Muscle layer of duodenum (tissue), 2 donors: Measurements from ENCODE around the gene RPUSD1.

Experiments
- H3K27ac ChIP-seq: one replicate; pipeline ENCODE4 v1.7.0; 2013; ENCODE audit warnings: mild to moderate bottlenecking, low read length
- H3K27me3 ChIP-seq: one replicate; pipeline ENCODE4 v1.7.0; 2013; ENCODE audit warnings: low read depth, mild to moderate bottlenecking, control low read depth, low read length
- H3K36me3 ChIP-seq, 2 donors: one replicate each; pipeline ENCODE4 v1.7.0; 2013; ENCODE audit warnings: low read length in 2 of 2, control low read depth in 1 of 2, mild to moderate bottlenecking in 1 of 2; ENCODE audit not compliant: insufficient read depth in 2 of 2, control insufficient read depth in 1 of 2
- H3K4me1 ChIP-seq, 2 donors: one replicate each; pipeline ENCODE4 v1.7.0; 2013; ENCODE audit warnings: low read length in 2 of 2, mild to moderate bottlenecking in 2 of 2, control low read depth in 1 of 2, moderate library complexity in 1 of 2; ENCODE audit not compliant: insufficient read depth in 2 of 2, control insufficient read depth in 1 of 2
- H3K4me3 ChIP-seq, 2 donors: one replicate each; pipeline ENCODE4 v1.7.0; 2013; ENCODE audit warnings: low read length in 2 of 2, low read depth in 1 of 2, mild to moderate bottlenecking in 1 of 2
- H3K9me3 ChIP-seq, 2 donors: one replicate each; pipeline ENCODE4 v1.7.0; 2013; ENCODE audit warnings: low read length in 2 of 2, control low read depth in 1 of 2, mild to moderate bottlenecking in 1 of 2; ENCODE audit not compliant: control insufficient read depth in 1 of 2
- donor health status: healthy.

Gene RPUSD1

DNA sequence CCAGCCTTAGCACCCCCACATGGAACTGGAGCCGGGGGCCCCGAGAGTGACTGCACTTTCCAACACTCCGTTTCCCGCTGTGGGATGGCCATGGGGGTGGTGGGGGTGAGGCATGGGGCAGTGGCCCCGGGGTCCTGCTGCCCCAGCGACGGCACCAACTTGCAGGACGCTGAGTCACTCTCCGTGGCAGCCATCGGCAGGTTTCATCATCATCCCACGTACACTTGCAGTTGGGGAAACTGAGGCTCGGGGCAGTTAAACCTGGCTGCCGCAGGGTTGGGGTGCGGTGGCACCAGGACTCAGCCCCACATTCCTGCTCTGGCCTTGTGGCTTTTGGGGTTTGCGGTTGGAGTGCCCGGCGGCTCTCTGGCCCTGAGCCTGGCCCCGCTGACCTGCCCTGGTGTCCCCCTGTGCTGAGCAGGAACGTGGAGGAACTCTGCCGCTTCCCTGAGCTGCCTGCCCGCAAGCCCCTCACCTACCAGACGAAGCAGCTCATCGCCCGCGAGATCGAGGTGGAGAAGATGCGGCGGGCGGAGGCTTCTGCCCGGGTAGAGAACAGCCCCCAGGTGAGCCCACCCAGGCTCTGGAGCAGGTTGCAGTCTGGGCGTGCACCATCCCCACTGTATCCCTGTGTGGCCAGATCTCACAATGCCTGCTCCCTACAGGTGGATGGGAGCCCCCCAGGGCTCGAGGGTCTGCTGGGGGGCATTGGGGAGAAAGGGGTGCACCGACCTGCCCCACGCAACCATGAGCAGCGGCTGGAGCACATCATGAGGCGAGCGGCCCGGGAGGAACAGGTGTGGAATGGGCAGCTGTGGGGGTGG is 8.3 kb upstream of the RPUSD1 start:
- no peak overlapping the region for H3K27ac ChIP-seq
- H3K4me3 ChIP-seq: no peak overlapping the region
- peaks cover 0 to 4% of the 10 kb centered on the region in 2 donors for H3K4me1 ChIP-seq
- no peaks in the 10 kb centered on the region for H3K9me3 ChIP-seq
- H3K27me3 ChIP-seq: peaks cover 14% of the 10 kb centered on the region
- no peaks in the 10 kb centered on the region for H3K36me3 ChIP-seq

DNA sequence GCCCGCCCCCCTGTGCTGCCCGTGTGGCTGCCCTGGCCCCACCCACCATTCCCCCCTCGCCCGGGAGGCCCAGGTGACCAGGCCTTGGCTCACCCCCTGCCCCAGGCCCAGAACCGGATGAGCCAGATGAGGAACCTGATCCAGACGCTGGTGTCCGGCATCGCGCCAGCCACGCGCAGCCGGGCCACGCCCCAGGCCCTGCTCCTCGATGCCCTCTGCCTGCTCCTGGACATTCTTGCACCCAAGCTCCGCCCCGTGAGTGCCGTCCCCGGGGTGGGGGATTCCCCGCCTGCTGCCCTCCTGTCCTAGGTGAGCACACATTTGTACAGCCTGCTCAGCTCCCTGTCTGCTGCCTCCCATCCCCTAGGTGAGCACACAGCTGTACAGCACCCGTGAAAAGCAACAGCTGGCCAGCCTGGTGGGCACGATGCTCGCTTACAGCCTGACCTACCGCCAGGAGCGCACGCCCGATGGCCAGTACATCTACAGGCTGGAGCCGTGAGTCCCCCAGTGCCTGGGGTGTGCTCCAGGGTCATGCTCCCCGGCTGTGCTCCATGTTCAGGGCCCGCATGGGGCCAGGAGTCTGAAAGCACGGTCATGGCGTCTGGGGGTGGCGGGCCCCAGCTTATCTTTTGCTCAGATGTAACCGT is 7.5 kb upstream of the RPUSD1 start:
- no peaks in the 10 kb centered on the region for H3K9me3 ChIP-seq
- H3K4me3 ChIP-seq: no peak overlapping the region
- H3K36me3 ChIP-seq: peaks cover 0 to 5% of the 10 kb centered on the region in 2 donors
- H3K27me3 ChIP-seq: peaks cover 13% of the 10 kb centered on the region
- no peak overlapping the region for H3K27ac ChIP-seq
- H3K4me1 ChIP-seq: peaks cover 0 to 4% of the 10 kb centered on the region in 2 donors

DNA sequence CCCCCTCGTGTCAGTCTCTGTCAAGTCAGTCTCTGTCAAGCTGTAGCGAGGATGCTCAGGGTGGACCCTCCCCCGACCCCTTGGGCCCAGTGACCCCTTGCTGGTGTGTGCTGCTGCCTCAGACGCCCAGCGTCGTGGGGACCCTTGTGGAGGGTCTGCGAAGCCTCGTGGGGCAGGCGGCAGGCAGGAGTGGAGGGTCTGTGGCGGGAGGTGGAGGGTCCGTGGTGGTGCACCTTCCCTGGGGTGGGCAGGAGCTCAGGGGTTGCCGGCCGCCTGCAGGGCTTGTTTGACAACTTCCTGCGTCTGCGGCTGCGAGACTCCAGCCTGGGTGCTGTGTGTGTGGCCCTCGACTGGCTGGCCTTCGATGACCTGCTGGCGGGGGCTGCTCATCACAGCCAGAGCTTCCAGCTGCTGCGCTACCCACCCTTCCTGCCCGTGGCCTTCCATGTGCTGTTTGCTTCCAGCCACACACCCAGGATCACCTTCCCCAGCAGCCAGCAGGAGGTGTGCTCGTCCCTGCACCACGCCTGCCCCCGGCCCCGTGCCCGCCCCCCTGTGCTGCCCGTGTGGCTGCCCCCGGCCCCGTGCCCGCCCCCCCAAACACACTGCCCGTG is 6.8 kb upstream of the RPUSD1 start:
- H3K9me3 ChIP-seq: no peaks in the 10 kb centered on the region
- H3K4me3 ChIP-seq: no peak overlapping the region
- no peaks in the 10 kb centered on the region for H3K4me1 ChIP-seq
- H3K27ac ChIP-seq: no peak overlapping the region
- peaks cover 0 to 6% of the 10 kb centered on the region in 2 donors for H3K36me3 ChIP-seq
- H3K27me3 ChIP-seq: peaks cover 7% of the 10 kb centered on the region

- Histone ChIP-seq H3K9me3 (no peaks in the 10 kb centered on the region), H3K27ac (no peak overlapping the region), H3K4me1 (peaks cover 0 to 5% of the 10 kb centered on the region in 2 donors), H3K27me3 (peaks cover 5% of the 10 kb centered on the region), H3K4me3 (no peak overlapping the region), H3K36me3 (peaks cover 0 to 6% of the 10 kb centered on the region in 2 donors)
Measured at GRCh38 chr16:794091-794822, 6.1 kb upstream of the RPUSD1 start.

- H3K4me1 ChIP-seq: peaks cover 0 to 11% of the 10 kb centered on the region in 2 donors
- H3K36me3 ChIP-seq: peaks cover 0 to 6% of the 10 kb centered on the region in 2 donors
- no peak overlapping the region for H3K4me3 ChIP-seq
- H3K27me3 ChIP-seq: no peaks in the 10 kb centered on the region
- no peaks in the 10 kb centered on the region for H3K9me3 ChIP-seq
- no peak overlapping the region for H3K27ac ChIP-seq
Measured at GRCh38 chr16:793414-793813, 5.2 kb upstream of the RPUSD1 start.

DNA sequence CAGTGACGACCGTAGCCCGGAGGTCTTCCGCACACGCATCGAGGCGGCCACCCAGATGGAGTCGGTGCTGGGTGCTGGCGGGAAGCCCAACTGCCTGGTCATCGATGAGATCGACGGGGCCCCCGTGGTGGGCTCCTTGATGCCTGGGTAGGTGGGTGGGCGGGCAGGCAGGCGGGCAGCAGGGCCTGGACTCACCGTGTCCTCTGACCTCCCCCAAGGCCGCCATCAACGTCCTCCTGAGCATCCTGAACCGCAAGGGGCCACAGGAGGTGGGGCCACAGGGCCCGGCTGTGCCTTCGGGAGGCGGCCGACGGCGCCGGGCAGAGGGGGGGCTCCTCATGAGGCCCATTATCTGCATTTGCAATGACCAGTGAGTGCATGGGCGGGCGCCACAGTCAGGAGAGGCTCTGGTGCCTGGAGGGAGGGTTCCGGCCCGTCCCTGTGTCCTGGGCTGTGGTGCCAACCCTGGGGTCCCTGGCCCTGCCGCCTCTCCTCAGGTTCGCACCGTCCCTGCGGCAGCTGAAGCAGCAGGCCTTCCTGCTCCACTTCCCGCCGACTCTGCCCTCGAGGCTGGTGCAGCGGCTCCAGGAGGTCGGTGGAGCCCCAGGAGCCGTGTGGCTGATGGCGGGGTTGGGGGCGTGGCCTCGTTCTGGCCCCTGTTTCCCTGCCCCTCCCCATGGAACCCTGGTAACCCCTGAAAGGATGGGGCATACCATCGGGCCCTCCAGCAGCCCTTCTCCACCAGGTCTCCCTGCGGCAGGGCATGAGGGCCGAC is 4.2 kb upstream of the RPUSD1 start:
- no peaks in the 10 kb centered on the region for H3K27me3 ChIP-seq

DNA sequence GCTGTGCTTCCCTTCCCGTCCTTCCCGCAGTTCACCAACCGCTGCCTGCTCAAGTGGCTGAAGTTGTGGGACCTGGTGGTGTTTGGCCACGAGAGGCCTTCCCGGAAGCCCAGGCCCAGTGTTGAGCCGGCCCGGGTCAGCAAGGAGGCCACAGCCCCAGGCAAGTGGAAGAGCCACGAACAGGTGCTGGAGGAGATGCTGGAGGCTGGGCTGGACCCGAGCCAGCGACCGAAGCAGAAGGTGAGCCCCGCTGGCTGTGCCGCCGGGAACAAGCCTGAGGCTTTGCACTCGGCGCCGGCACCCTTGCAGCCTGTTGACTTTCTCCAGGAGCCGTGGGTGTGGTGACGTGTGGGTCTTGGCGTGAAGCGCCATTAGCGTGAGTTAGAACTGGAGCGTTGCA is 3.0 kb upstream of the RPUSD1 start:
- H3K27ac ChIP-seq: no peak overlapping the region
- no peaks in the 10 kb centered on the region for H3K27me3 ChIP-seq
- H3K9me3 ChIP-seq: no peaks in the 10 kb centered on the region
- peaks cover 0 to 8% of the 10 kb centered on the region in 2 donors for H3K36me3 ChIP-seq
- H3K4me3 ChIP-seq: no peak overlapping the region
- peaks cover 0 to 22% of the 10 kb centered on the region in 2 donors for H3K4me1 ChIP-seq

More for the DNA sequence above, 4.2 kb upstream of the RPUSD1 start:
- H3K27ac ChIP-seq: no peak overlapping the region
- H3K4me3 ChIP-seq: no peak overlapping the region
- H3K9me3 ChIP-seq: no peaks in the 10 kb centered on the region
- peaks cover 0 to 15% of the 10 kb centered on the region in 2 donors for H3K4me1 ChIP-seq
- peaks cover 0 to 6% of the 10 kb centered on the region in 2 donors for H3K36me3 ChIP-seq

DNA sequence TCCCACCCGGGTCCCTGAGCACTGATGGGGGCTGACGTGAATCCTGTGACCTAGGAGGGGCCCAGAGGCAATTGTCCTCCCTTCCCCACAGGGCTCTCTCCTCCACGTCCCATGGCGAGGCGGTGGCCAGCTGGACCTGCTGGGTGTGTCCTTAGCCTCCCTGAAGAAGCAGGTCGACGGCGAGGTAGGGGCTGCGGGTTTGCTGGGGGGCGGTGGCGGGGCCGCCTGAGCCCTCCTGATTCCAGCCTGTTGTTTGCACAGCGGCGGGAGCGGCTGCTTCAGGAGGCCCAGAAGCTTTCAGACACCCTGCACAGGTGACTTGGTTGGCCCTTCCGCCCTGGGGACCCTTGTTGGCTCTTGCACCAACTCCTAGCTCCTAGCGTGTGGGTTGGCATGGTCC is 1.9 kb upstream of the RPUSD1 start:
- H3K27me3 ChIP-seq: no peaks in the 10 kb centered on the region
- no peaks in the 10 kb centered on the region for H3K9me3 ChIP-seq
- H3K4me3 ChIP-seq: no peak overlapping the region
- H3K4me1 ChIP-seq: peaks cover 0 to 22% of the 10 kb centered on the region in 2 donors
- peaks cover 0 to 12% of the 10 kb centered on the region in 2 donors for H3K36me3 ChIP-seq
- no peak overlapping the region for H3K27ac ChIP-seq

DNA sequence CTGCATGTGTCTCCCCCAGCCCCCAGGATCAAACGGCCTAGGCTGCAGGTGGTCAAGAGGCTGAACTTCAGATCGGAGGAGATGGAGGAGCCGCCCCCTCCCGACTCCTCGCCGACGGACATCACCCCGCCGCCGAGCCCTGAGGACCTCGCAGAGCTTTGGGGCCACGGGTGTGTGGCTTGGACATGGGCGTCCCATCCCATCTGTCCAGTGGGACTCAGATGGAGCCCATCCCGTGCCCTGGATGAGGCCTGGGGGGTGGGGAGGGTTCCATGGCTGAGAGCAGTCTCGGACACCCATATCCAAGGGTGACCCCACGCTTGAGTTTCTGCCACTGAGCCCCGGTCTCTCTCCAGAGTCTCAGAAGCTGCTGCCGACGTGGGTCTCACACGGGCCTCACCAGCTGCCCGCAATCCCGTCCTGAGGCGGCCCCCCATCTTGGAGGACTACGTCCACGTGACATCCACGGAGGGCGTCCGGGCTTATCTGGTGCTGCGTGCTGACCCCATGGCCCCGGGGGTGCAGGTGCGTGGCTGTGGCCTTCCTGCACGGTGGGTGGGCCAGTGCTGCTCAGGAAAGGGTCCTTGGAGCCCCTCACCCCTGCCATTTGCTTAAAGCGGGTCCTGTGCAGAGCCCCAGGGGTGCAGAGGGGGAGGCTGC is 1.1 kb upstream of the RPUSD1 start:
- no peak overlapping the region for H3K27ac ChIP-seq
- peak overlapping the region; percentile 37 to 89 for H3K4me3 ChIP-seq
- H3K9me3 ChIP-seq: no peaks in the 10 kb centered on the region
- no peaks in the 10 kb centered on the region for H3K27me3 ChIP-seq
- peaks cover 0 to 12% of the 10 kb centered on the region in 2 donors for H3K36me3 ChIP-seq
- H3K4me1 ChIP-seq: peaks cover 0 to 22% of the 10 kb centered on the region in 2 donors
